Measurements from ENCODE around the gene DCTD.

Gene DCTD

GRCh38 chr4:182888891-182889290 is 28.3 kb downstream of the DCTD start:
- DNase-seq: no peak

DNA sequence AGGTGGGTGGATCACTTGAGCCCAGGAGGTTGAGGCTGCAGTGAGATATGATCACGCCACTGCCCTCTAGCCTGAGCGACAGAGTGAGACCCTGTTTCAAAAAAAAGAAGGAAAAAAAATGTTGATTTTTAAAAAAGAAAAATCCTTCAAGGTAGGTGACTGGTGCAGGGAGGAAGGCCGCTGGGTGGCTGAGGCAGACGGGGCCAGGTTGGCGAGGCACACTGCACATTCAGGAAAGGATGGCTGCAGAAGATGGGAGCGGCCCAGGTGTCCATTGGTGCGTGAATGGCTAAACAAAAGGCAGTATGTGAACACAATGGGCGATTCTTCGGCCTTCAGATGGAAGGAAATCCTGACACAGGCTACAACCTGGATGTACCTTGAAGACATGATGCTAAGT is 30.4 kb downstream of the DCTD start:
- no peak for DNase-seq

DNA sequence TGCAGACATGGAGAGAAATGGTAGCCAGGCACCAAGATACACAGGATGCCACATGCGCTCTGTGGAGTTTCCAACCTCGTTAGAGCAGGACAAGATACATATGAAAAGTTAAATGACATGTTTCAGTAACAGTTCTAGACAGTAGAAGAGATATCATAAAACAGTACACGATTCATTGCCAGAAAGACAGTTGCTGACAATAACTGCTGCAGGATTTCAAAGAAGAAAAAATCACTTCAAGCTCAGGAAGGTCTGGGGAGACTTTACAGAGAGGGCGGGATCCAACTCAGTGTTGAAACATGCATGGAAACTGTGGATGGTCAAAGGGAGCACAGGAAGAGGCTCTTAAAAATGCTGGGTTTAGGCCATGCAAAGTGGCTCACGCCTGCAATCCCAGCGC is 31.0 kb downstream of the DCTD start:
- no peak for DNase-seq

DNA sequence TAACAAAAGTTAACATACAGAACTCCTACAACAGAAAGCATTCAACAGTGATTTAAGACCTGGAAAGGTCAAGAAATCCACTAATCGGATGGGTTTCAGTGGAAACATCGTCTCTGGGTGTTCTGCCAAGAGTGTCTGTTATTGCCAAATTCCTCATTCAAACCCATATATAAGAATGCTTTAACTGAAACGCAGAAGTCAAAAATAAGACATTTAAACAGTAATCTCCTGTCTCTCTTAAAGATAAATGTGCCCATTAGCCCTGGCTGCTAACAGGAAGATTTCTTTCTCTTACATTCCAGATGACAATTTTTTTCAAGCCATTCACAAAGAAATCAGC is 31.5 kb downstream of the DCTD start:
- DNase-seq: no peak

DNA sequence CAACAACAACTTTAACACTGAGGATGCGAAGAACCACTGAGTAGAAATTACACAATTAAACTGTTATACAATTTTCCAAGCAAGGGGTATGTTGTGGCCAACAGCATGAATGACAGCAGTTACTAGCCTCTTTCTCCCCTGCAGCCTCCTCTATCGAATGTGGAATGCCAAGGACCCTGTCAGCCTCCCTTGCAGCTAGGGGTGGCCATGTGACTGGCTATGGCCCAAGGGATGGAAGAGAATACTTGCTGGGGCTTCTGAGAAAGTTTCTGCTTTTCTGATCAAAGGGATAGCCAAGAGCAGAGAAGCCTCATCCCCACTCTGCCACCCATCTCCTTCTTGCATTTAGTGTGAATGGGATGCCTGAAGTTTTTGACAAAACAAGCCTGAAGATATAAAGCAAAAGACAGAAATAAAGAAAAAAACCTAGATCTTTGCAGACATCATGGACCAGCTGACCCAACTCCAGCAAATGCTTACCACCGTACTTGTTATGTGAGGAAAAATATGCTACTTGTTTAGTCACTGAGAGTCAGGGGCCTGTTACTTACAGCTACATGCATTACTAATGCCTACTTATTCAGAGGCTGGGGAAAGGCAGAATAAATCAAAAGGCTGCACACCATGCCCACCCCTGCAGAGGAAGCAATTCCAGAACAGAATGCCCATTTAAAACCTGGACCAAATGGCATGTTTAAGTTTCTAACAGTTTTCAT is 32.0 kb downstream of the DCTD start:
- DNase-seq: no peak

DNA sequence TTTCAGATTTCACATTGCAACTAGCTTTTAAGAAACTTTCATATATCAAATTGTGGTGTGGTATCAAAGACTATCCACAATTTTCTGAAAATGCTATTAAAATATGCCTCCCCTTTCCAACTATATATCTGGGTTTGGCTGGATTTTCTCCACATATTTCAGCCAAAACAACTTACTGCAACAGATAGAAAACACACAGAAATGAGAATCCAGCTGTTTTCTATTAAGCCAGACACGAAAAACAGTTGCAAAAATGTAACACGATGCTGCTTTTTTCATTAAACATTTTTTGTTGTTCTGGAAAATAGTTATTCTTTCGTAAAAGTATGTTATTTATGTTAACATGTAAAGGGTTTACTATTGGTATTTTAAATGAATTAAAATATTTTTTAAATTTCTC is 33.1 kb downstream of the DCTD start:
- no peak for DNase-seq

GRCh38 chr4:182883351-182883750 is 33.8 kb downstream of the DCTD start:
- DNase-seq: no peak

DNA sequence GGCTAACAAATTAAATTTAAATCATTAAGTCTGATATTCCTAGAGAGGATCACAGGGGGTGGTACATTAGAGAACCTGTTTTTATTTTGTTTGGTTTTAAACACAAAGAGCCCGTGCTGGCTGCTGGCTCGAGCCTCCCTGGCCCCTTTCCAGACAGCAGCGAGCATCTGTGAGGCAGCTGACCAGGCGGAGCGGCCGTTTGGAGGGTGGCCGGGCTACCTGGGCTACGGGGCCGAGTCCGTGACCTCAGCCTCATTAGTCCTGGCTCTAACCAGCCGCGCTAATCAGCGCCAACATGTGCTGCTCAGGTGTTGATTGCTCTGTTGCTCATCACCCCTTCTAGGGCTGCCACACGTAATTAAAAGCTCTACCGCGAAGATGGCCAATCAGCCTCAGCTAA is 35.3 kb downstream of the DCTD start:
- DNase-seq: no peak

DNA sequence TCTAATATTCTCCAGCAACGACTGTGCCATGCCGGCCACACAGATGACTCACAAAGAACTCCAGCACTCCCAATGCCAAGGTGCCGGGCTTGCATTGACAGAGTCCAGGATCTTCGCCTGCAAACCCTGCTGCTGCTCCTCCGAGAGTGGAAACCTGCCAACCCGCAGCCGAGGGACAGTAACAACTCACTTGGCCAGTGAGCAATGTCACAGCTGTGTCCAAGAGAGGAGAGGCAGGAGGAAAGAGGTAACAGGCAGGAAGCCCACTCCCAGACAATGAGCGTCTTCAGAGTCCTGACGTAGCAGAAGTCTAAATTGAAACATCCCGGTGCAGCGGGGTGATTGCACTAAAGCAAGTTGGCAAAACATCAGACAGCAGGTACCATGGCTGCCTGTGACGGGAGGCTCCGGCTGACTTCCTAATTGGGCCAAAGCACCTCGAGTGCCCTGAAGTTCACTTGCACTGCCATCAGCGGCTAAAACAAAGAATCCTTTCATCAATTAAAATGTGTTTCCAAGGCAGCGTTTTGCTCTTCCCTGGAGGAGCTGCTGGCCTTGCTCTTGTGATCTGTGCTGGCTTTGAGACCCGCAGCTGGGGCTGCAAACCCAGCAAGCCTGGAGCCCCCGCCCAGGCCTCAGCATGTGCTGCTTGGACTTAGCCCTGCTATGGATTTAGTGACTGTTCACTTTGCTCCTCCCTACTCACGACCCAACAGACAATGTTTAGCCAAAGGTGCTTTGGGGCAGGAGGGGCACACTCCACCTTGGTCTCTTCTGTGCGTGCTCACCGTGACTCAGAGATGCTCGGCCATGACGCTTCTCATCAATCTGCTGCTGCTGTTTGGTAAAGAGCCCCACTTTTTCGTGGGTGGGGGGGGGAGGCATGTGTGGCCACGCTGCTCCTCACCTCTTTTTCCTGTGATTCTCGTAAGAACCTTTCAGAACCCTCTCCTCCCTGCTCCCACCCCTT is 36.5 kb downstream of the DCTD start:
- DNase-seq: no peak

GRCh38 chr4:182879913-182880312 is 37.3 kb downstream of the DCTD start:
- no peak for DNase-seq

DNA sequence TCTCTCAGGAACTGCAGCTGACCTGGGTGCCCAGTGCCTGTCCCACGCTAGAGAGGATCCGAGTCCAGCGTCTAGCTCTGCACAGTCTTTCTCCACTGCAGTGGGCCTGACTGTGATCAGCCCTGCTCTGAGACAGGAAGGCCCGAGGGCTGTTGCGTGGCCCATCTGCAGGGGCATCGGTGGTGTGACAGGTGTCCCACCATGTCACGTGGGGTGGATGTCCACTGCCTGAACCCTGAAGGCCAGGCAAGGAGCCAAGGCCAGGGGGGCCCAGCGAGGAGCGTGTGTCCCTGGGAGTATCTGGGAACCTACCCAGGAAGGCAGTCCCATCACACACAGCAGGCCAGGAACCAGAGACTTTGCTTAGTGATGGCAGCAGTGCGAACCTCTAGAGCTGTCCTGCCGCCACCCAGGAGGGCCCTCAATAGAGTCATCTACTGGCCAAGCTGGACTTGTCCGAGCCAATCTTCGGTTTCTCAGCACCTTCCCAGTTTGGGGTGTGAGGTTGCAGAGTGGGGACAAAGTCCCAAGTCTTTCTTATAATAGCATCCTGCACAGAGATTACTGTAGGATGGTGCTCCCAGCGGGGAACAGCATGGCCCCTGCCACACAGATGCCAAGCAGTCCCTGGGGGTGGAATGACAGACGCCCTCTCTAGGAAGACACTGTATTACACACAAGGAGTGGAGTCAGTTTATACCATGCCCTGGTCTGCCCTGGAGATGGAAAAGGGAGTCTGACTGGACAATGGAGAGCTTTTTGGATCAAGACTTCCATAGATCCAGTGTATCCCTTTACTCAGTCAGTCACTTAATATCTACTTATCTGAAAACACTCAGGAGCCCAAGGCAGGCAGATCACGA is 38.3 kb downstream of the DCTD start:
- DNase-seq: no peak

DNA sequence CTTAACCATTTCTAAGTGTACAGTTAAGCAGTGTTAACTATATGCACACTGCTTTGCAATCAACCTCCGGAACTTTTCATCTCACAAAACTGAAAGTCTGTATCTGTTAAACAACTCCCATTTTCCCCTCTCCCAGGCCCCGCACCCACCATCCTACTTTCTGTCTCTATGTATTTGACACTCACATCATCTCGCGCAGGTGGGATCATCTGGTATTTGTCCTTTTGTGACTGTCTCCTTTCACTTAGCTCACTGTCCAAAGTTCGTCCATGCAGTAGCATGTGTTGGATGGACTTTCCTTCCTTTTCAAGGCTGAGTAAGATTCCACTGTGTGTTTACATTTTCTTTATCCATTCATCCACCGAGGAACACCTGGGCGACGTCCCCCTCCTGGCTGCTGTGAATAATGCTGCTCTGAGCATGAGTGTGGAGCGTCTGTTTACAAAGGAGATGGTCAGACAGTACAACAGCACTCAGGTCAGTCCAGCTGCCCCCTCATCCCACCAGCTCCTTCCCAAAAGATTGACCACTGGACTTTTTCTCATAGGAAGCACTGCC is 39.8 kb downstream of the DCTD start:
- DNase-seq: no peak

DNA sequence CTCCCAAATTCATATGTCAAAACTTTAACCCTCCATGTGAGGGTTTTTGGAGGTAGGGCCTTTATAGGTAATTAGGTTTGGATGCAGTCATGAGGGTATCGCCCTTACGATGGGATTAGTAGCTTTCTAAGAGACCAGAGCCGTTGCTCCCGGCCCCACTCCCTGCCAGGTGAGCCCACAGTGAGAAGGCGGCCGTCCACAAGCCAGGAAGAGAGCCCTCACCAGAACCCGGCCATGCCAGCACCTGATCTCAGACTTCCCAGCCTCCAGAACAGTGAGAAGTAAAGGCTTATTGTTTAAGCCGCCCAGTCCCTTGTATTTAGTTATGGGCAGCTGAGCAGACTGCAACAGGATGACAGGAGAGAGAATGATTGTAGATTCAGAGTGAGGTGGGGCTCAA is 40.8 kb downstream of the DCTD start:
- DNase-seq: no peak

- no peak for DNase-seq
Measured at GRCh38 chr4:182875453-182876405, 41.5 kb downstream of the DCTD start.

- DNase-seq: no peak
Measured at GRCh38 chr4:182874797-182875345, 42.3 kb downstream of the DCTD start.

DNA sequence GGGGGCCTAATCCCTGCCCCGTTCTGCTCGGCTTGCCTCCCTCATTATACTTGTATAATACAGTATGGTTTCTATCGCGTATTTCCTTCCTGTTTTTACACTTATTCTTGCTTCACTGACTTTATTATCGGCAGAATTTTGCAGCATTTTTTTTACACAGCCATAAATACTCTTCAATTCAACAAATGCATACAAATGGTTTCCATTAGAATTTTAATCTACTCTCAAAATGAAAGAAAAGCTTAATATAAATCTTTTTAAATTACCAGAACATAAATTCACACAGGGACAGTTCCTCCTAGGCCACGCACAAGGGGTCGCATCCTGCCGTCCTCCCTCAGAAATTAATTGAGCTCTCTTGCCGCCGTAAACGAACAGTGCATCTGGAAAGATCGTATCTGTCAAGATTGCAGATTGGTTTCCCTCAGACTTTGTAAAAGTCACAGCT is 42.9 kb downstream of the DCTD start:
- no peak for DNase-seq

- no peak for DNase-seq
Measured at GRCh38 chr4:182873726-182874125, 43.5 kb downstream of the DCTD start.

DNA sequence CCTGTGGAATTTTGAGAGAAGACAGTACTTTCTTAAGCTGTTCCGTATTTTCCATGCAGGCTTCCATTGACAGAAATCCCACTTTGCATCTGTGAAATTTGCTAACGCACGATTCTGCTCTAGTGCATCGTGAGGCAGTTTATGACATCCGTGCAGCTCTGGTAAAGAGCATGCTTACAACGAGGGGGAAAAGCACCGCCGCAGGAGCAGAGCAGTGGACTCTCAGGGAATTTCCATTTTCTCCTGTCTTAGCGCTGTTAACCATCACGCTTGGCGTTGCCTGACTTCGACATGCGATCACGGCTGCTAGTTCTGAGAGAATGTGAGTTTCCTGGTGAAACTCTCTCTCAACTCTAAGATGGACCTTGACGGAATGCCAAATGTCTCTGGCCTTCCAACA is 43.9 kb downstream of the DCTD start:
- DNase-seq: no peak

- DNase-seq: no peak
Measured at GRCh38 chr4:182872886-182873285, 44.3 kb downstream of the DCTD start.

DNA sequence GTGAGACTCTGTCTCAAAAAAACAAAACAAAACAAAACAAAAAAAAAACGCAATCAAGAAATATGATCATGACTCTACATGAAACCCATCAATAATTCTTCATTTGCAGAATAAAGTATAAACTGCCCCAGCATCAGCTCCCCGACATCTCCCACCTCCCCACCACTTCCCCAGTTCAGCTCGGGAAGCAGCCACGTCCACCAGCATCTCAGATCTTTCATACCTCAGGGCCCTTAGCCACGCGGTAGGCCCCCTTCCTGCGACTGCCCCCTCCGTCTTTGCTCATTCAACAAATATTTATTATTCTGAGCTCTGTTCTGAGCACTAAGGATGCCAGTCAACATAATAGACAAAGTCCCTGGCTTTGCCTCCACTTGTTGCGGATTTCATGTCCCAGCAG is 45.6 kb downstream of the DCTD start:
- no peak for DNase-seq

DNA sequence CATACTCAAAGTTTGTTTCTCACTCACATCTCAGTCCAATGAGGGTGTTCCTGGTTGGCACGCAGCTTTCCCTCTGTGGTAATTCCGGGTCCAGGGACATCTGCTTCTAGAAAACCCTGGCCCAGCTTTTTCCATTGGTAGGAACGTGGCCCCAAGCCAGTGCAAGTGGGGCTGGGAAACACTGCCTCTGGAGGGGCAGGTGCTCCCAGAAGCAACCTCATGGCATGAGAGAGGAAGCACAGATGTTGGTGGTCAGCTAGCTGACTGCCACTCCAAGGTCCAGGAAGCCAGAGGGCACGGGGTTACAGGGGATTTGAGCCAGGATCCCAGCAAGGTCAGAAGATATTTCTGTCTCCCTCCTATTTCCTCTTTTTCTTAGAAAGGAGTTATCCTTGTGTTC is 47.5 kb downstream of the DCTD start:
- no peak for DNase-seq

GRCh38 chr4:182866746-182867145 is 50.4 kb downstream of the DCTD start:
- DNase-seq: no peak
